ENCODE results near the gene TCF15.
"Not testable (repeated sequence)": the region's sequence is repeated elsewhere in the genome, so short reads cannot be mapped to it uniquely, and the experiment has no call there.

GRCh38 chr20:578940-579690 is 31.0 kb downstream of the TCF15 start:
- not testable (repeated sequence) for TF ChIP-seq CTCF (IDR thresholded peaks at IDR 0.05; ENCODE audit: insufficient read depth, low read depth, low read length); EZH2 (IDR thresholded peaks at IDR 0.05; ENCODE audit: insufficient read depth, low read length)

Measured in astrocyte (in vitro differentiated cells and primary cell).